HEK293T (cell line): ENCODE results near the gene SMPD3.

Experiments used
- FOXA1 ChIP-seq: fragments of 450-650 bp; IDR thresholded peaks from 2 replicates; pipeline ENCODE4 v1.6.1; 2016; ENCODE audit warnings: mild to moderate bottlenecking
- LEF1 ChIP-seq: fragments of 450-650 bp; IDR thresholded peaks from 2 replicates; pipeline ENCODE4 v1.6.1; 2017; ENCODE audit warnings: mild to moderate bottlenecking, borderline replicate concordance
- PKNOX1 ChIP-seq: fragments of 450-650 bp; IDR thresholded peaks from 2 replicates; pipeline ENCODE4 v1.6.1; 2016
- SP1 ChIP-seq: fragments of 450-650 bp; IDR thresholded peaks from 2 replicates; pipeline ENCODE4 v1.6.1; 2017
- SUZ12 ChIP-seq: fragments of 450-650 bp; IDR thresholded peaks from 2 replicates; pipeline ENCODE4 v1.6.1; 2016; ENCODE audit warnings: mild to moderate bottlenecking
- ZNF384 ChIP-seq: fragments of 450-650 bp; IDR thresholded peaks from 2 replicates; pipeline ENCODE4 v1.6.1; 2016

GRCh38 chr16:68492151-68492542, 43.8 kb upstream of the SMPD3 start:
- TF ChIP-seq SP1 (no peak), LEF1 (no peak), ZNF384 (no peak), PKNOX1 (no peak), SUZ12 (no peak), FOXA1 (no peak)
